DND-41 (cell line): ENCODE data around the gene RPS24.

Experiments
- CTCF ChIP-seq: IDR thresholded peaks from 2 replicates; pipeline ENCODE4 v1.5.1; 2012; ENCODE audit warnings: borderline replicate concordance, low read length, moderate library complexity, mild to moderate bottlenecking; ENCODE audit not compliant: poor library complexity, severe bottlenecking; ENCODE audit errors: extremely low read depth
- EZH2 ChIP-seq: IDR thresholded peaks from 3 replicates; pipeline ENCODE4 v1.6.1; 2012; ENCODE audit warnings: borderline replicate concordance, low read depth, mild to moderate bottlenecking, moderate library complexity, low read length, inconsistent platforms; ENCODE audit not compliant: severe bottlenecking

- TF ChIP-seq CTCF (no peak), EZH2 (no peak)
Observed at GRCh38 chr10:78059906-78060702, 26.4 kb downstream of the RPS24 start.
